Measurements from ENCODE around the gene SGCE.

DNA sequence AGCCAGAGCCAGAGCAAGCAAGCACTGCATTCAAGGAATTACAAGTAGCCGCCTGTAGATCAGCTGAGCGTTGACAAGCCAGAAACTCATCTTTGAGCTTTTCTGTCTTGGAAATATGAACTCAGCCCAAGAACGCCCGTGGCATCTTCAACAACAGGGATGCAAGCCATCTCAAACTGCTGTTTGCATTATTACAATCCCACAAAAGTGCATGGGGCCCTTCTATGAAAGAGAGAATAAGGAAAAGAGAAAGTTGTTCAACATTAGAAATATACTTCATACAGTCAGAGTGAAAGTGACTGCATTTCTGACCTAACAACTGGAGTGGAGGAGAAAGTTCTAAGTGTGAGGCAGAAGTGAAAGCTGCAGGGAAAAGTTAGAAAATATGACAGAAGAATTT is 6.5 kb downstream of the SGCE start:
- TF ChIP-seq CSDC2 (CRISPR knock-in tag; IDR thresholded peaks at IDR 0.05) (no peak), OSR1 (CRISPR knock-in tag; IDR thresholded peaks at IDR 0.05) (no peak), ARNTL (CRISPR knock-in tag; IDR thresholded peaks at IDR 0.05; ENCODE audit: borderline replicate concordance, low read depth) (no peak), ZNF8 (CRISPR knock-in tag; IDR thresholded peaks at IDR 0.05) (no peak), TOX (CRISPR knock-in tag; IDR thresholded peaks at IDR 0.05; ENCODE audit: borderline replicate concordance) (no peak), ZNF565 (CRISPR knock-in tag; conservative IDR thresholded peaks at IDR 0.05; ENCODE audit: low read depth) (no peak), RARB (CRISPR knock-in tag; IDR thresholded peaks at IDR 0.05) (no peak), ZFP30 (CRISPR knock-in tag; IDR thresholded peaks at IDR 0.05) (0 out of 2 replicates have a peak, but pooled peaks have one; percentile 46)
- TF ChIP-seq, protein P1, sequence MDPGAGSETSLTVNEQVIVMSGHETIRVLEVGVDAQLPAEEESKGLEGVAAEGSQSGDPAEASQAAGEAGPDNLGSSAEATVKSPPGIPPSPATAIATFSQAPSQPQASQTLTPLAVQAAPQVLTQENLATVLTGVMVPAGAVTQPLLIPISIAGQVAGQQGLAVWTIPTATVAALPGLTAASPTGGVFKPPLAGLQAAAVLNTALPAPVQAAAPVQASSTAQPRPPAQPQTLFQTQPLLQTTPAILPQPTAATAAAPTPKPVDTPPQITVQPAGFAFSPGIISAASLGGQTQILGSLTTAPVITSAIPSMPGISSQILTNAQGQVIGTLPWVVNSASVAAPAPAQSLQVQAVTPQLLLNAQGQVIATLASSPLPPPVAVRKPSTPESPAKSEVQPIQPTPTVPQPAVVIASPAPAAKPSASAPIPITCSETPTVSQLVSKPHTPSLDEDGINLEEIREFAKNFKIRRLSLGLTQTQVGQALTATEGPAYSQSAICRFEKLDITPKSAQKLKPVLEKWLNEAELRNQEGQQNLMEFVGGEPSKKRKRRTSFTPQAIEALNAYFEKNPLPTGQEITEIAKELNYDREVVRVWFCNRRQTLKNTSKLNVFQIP (CRISPR knock-in tag; IDR thresholded peaks at IDR 0.05; ENCODE audit: borderline replicate concordance, low read depth) = no peak
- TF ChIP-seq, protein P2, sequence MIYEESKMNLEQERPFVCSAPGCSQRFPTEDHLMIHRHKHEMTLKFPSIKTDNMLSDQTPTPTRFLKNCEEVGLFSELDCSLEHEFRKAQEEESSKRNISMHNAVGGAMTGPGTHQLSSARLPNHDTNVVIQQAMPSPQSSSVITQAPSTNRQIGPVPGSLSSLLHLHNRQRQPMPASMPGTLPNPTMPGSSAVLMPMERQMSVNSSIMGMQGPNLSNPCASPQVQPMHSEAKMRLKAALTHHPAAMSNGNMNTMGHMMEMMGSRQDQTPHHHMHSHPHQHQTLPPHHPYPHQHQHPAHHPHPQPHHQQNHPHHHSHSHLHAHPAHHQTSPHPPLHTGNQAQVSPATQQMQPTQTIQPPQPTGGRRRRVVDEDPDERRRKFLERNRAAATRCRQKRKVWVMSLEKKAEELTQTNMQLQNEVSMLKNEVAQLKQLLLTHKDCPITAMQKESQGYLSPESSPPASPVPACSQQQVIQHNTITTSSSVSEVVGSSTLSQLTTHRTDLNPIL (CRISPR knock-in tag; IDR thresholded peaks at IDR 0.05; ENCODE audit: low read depth) = no peak
